ENCODE measurements around the gene HSPBP1. TPM values are rescaled to one million over a fixed set of nuclear protein-coding genes. Genes with fewer than 3 reads are reported as not detected.
"Not testable (repeated sequence)": the region's sequence is repeated elsewhere in the genome, so short reads cannot be mapped to it uniquely, and the experiment has no call there.

Gene HSPBP1
- total RNA-seq, 1 donor from 2014 or later: 29.1 TPM

DNA sequence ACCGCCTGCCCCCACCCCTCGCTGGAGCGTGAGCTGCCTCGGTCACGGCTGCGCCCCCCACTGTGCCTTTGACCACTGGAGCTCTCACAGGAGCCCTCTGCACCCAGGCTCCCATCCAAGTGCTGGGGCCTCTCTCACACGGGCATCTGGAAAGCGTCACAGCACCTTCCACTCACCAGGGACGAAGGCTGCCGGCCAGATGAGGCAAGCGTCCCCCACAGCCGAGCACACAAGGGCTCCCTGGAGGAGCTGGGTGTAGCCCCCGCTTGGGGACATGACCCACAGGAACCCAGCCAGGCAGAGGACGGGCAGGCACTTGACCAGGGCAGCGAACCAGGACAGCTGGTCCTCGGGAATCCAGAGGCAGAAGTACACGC is 51.9 kb downstream of the HSPBP1 start:
- Mint-ChIP-seq H3K27ac (peak overlapping the region; percentile 50), H3K9me3 (no peaks in the 10 kb centered on the region), H3K4me3 (no peak overlapping the region), H3K36me3 (peaks cover 11% of the 10 kb centered on the region), H3K4me1 (peaks cover 3% of the 10 kb centered on the region), H3K27me3 (ENCODE audit: low read depth) (no peaks in the 10 kb centered on the region)
- DNase-seq (ENCODE audit: low spot score in 2 of 2, unreplicated experiment in 2 of 2): no peak
- TF ChIP-seq, protein P1, sequence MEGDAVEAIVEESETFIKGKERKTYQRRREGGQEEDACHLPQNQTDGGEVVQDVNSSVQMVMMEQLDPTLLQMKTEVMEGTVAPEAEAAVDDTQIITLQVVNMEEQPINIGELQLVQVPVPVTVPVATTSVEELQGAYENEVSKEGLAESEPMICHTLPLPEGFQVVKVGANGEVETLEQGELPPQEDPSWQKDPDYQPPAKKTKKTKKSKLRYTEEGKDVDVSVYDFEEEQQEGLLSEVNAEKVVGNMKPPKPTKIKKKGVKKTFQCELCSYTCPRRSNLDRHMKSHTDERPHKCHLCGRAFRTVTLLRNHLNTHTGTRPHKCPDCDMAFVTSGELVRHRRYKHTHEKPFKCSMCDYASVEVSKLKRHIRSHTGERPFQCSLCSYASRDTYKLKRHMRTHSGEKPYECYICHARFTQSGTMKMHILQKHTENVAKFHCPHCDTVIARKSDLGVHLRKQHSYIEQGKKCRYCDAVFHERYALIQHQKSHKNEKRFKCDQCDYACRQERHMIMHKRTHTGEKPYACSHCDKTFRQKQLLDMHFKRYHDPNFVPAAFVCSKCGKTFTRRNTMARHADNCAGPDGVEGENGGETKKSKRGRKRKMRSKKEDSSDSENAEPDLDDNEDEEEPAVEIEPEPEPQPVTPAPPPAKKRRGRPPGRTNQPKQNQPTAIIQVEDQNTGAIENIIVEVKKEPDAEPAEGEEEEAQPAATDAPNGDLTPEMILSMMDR (IDR thresholded peaks at IDR 0.05; ENCODE audit: unreplicated experiment): no peak

DNA sequence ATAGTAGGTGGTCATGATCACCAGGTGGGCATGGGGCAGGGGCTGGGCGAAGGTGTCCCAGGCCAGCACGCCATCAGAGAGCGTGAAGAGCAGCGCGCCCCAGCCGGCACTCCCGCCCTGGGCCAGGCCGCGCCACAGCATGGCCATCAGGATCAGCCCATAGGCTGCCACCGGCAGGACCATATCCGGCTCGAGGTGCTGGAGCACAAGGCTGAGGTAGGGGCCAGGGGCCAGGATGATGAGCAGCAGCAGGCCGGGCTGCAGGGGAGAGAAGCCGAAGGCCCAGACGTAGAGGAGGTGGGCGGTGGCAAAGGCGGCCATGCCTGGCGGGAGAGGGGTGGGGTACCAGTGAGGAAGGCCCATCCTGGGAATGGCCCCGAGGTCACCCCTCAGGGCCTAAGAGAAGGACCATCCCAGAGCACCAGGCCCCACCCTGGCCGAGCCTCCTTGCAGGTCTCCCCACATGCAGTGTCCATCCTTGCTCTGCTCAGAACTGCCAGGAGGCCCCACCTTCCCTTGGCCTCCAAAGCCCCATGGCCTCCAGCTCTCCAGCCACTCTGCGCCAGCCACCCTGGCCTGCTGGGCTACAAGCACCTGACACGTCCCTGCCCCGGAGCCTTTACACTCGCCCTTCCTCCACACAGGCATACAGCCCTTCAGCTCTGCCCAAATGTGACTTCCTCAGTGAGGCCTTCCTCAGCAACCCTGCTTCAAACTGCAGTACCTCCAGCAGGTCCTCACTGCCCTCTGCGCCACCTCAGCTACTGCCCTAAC is 52.5 kb downstream of the HSPBP1 start:
- Mint-ChIP-seq H3K4me1 (peaks cover 3% of the 10 kb centered on the region), H3K4me3 (no peak overlapping the region), H3K27ac (no peak overlapping the region), H3K27me3 (ENCODE audit: low read depth) (no peaks in the 10 kb centered on the region), H3K9me3 (no peaks in the 10 kb centered on the region), H3K36me3 (peaks cover 11% of the 10 kb centered on the region)
- DNase-seq (ENCODE audit: low spot score in 2 of 2, unreplicated experiment in 2 of 2): no peak
- TF ChIP-seq, protein P1 (IDR thresholded peaks at IDR 0.05; ENCODE audit: unreplicated experiment): no peak

DNA sequence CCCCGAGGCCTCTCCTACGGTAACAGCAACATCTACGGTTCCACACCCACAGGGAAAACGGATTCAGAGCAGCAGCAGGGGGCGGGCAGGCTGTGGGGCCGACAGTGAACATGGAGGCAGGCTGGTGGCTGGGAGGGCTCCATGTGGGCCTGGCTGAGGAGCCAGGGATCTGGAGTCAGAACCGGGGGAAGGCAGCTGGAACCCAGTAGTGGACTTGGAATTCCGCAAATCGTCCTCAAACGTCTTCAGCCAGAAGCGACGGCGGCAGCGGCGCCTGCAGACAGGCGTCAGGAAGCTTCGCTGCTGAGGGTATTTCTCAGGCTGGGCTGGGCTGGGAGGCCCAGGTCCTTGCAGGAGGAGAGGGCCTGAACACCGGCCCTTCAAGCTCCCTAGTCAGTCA is 53.1 kb downstream of the HSPBP1 start:
- DNase-seq (ENCODE audit: low spot score in 2 of 2, unreplicated experiment in 2 of 2): no peak
- no peak overlapping the region for H3K4me3 Mint-ChIP-seq
- H3K27me3 Mint-ChIP-seq (ENCODE audit: low read depth): no peaks in the 10 kb centered on the region
- H3K36me3 Mint-ChIP-seq: peaks cover 10% of the 10 kb centered on the region
- peaks cover 3% of the 10 kb centered on the region for H3K4me1 Mint-ChIP-seq
- TF ChIP-seq, protein P1 (IDR thresholded peaks at IDR 0.05; ENCODE audit: unreplicated experiment): no peak
- H3K9me3 Mint-ChIP-seq: no peaks in the 10 kb centered on the region
- no peak overlapping the region for H3K27ac Mint-ChIP-seq

DNA sequence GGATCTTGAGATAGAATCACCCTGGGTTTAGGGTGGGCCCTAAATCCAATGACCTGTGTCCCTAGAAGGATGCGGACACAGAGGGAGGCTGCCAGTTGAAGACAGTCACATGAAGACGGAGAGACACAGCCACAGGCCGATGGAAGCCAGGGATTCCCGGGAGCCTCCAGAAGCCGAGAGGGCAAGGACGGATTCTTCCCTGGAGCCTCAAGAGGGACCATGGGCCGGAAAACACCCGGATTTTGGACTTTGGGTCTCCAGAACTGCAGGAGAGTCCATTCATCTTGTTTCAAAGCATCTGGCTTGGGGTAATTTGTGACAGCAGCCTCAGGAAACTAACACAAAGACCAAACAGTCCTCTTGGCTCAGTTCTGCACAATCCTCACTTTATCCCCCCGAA is 53.6 kb downstream of the HSPBP1 start:
- TF ChIP-seq, protein P1 (IDR thresholded peaks at IDR 0.05; ENCODE audit: unreplicated experiment): no peak
- Mint-ChIP-seq H3K27ac (no peak overlapping the region), H3K36me3 (peaks cover 10% of the 10 kb centered on the region), H3K27me3 (ENCODE audit: low read depth) (no peaks in the 10 kb centered on the region), H3K9me3 (no peaks in the 10 kb centered on the region), H3K4me1 (peaks cover 3% of the 10 kb centered on the region), H3K4me3 (no peak overlapping the region)
- DNase-seq (ENCODE audit: low spot score in 2 of 2, unreplicated experiment in 2 of 2): no peak

DNA sequence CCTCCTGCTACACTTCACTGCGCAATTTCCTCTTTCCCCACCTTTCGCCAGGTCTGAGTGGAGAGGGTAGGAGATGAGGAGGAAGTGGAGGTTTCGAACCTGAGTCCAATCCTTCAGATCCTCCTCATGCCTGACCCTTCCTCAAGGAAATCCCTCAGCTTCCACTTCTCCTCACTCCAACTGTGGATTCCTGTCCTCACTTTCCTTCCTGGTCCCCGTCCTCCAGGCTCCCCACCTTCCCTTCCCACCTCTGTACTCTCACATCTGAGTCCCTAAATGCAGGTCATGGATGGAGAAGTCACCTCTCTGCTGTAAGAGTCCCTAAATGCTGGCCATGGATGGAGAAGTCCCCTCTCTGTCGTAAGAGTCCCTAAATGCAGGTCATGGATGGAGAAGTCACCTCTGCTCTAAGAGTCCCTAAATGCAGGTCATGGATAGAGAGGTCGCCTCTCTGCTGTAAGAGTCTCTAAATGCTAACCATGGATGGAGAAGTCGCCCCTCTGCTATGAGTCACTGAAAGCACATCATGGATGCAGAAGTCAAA is 54.4 kb downstream of the HSPBP1 start:
- Mint-ChIP-seq H3K4me3 (no peak overlapping the region), H3K27me3 (ENCODE audit: low read depth) (no peaks in the 10 kb centered on the region), H3K27ac (no peak overlapping the region), H3K4me1 (peaks cover 3% of the 10 kb centered on the region), H3K36me3 (peaks cover 14% of the 10 kb centered on the region), H3K9me3 (peaks cover 7% of the 10 kb centered on the region)
- TF ChIP-seq, protein P1 (IDR thresholded peaks at IDR 0.05; ENCODE audit: unreplicated experiment): no peak
- no peak for DNase-seq (ENCODE audit: low spot score in 2 of 2, unreplicated experiment in 2 of 2)

DNA sequence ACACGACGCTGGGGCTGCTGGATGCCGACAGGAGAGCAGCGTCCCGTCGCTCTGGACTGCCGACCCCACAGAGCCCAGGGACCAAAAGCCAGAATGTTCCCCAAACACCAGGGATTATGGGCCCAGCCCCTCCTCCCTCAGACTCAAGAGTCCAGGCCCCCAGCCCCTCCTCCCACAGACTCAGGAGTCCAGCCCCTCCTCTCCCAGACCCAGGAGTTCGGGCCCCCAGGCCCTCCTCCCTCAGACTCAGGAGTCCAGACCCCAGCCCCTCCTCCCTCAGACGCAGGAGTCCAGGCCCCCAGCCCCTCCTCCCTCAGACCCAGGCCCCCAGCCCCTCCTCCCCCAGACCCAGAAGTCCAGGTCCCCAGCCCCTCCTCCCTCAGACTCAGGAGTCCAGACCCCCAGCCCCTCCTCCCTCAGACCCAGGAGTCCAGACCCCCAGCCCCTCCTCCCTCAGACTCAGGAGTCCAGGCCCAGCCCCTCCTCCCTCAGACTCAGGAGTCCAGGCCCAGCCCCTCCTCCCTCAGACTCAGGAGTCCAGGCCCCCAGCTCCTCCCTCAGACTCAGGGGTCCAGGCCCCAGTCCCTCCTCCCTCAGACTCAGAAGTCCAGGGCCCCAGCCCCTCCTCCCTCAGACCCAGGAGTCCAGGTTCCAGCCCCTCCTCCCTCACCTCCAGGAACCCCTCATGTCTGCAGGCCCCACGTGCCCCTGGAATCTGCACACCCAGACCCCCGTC is 55.1 kb downstream of the HSPBP1 start:
- not testable (repeated sequence) for H3K27me3 Mint-ChIP-seq (ENCODE audit: low read depth); H3K4me1 Mint-ChIP-seq; H3K4me3 Mint-ChIP-seq; H3K27ac Mint-ChIP-seq; DNase-seq (ENCODE audit: low spot score in 2 of 2, unreplicated experiment in 2 of 2)
- Mint-ChIP-seq H3K9me3 (peaks cover 11% of the 10 kb centered on the region), H3K36me3 (peaks cover 17% of the 10 kb centered on the region)

Measured in mesothelial cell of epicardium (in vitro differentiated cells).